ENCODE data around the gene OLFML3. TPM values are rescaled to one million over a fixed set of nuclear protein-coding genes. Genes with fewer than 3 reads are reported as not detected.

OLFML3 gene, protein sequence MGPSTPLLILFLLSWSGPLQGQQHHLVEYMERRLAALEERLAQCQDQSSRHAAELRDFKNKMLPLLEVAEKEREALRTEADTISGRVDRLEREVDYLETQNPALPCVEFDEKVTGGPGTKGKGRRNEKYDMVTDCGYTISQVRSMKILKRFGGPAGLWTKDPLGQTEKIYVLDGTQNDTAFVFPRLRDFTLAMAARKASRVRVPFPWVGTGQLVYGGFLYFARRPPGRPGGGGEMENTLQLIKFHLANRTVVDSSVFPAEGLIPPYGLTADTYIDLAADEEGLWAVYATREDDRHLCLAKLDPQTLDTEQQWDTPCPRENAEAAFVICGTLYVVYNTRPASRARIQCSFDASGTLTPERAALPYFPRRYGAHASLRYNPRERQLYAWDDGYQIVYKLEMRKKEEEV
- polyA plus RNA-seq (ENCODE audit: insufficient read depth in 1 of 5, insufficient read length in 5 of 5, low replicate concordance in 1 of 5): 100 to 1,000 TPM; 251 to 302 (median 269) TPM
- long read RNA-seq, donor 1, transcript OLFML3-201 (3 exons, 1,780 nt): major isoform, 113 of 145 reads
- long read RNA-seq, donor 1, transcript OLFML3-204 (2 exons, 2,063 nt): minor isoform, 13 of 145 reads
- long read RNA-seq, donor 1, partial matches to known transcripts: 19 of 145 reads
- long read RNA-seq, donor 1, other reads (novel, unspliced or antisense): 0 of 145 reads
- long read RNA-seq, donor 2, transcript OLFML3-201 (3 exons, 1,780 nt): major isoform, 67 of 115 reads
- long read RNA-seq, donor 2, transcript OLFML3-204 (2 exons, 2,063 nt): minor isoform, 7 of 115 reads
- long read RNA-seq, donor 2, partial matches to known transcripts: 41 of 115 reads
- long read RNA-seq, donor 2, other reads (novel, unspliced or antisense): 0 of 115 reads
- long read RNA-seq, donor 3, transcript OLFML3-204 (2 exons, 2,063 nt): minor isoform, 7 of 115 reads
- long read RNA-seq, donor 3, transcript OLFML3-201 (3 exons, 1,780 nt): major isoform, 92 of 115 reads
- long read RNA-seq, donor 3, partial matches to known transcripts: 14 of 115 reads
- long read RNA-seq, donor 3, other reads (novel, unspliced or antisense): 0 of 115 reads
- long read RNA-seq, donor 4, transcript OLFML3-204 (2 exons, 2,063 nt): minor isoform, 5 of 69 reads
- long read RNA-seq, donor 4, transcript OLFML3-201 (3 exons, 1,780 nt): major isoform, 51 of 69 reads
- long read RNA-seq, donor 4, partial matches to known transcripts: 9 of 69 reads
- long read RNA-seq, donor 4, other reads (novel, unspliced or antisense): 0 of 69 reads
- long read RNA-seq, donor 5, transcript OLFML3-201 (3 exons, 1,780 nt): major isoform, 140 of 194 reads
- long read RNA-seq, donor 5, transcript OLFML3-204 (2 exons, 2,063 nt): minor isoform, 19 of 194 reads
- long read RNA-seq, donor 5, partial matches to known transcripts: 34 of 194 reads
- long read RNA-seq, donor 5, other reads (novel, unspliced or antisense): 0 of 194 reads
- long read RNA-seq, donor 6, transcript OLFML3-204 (2 exons, 2,063 nt): minor isoform, 10 of 161 reads
- long read RNA-seq, donor 6, transcript OLFML3-201 (3 exons, 1,780 nt): major isoform, 128 of 161 reads
- long read RNA-seq, donor 6, partial matches to known transcripts: 20 of 161 reads
- long read RNA-seq, donor 6, other reads (novel, unspliced or antisense): 0 of 161 reads
- long read RNA-seq, donor 7, transcript OLFML3-201 (3 exons, 1,780 nt): major isoform, 99 of 116 reads
- long read RNA-seq, donor 7, partial matches to known transcripts: 13 of 116 reads
- long read RNA-seq, donor 7, other reads (novel, unspliced or antisense): 0 of 116 reads
- long read RNA-seq, donor 8, transcript OLFML3-201 (3 exons, 1,780 nt): major isoform, 34 of 44 reads
- long read RNA-seq, donor 8, partial matches to known transcripts: 8 of 44 reads
- long read RNA-seq, donor 8, other reads (novel, unspliced or antisense): 0 of 44 reads

DNA sequence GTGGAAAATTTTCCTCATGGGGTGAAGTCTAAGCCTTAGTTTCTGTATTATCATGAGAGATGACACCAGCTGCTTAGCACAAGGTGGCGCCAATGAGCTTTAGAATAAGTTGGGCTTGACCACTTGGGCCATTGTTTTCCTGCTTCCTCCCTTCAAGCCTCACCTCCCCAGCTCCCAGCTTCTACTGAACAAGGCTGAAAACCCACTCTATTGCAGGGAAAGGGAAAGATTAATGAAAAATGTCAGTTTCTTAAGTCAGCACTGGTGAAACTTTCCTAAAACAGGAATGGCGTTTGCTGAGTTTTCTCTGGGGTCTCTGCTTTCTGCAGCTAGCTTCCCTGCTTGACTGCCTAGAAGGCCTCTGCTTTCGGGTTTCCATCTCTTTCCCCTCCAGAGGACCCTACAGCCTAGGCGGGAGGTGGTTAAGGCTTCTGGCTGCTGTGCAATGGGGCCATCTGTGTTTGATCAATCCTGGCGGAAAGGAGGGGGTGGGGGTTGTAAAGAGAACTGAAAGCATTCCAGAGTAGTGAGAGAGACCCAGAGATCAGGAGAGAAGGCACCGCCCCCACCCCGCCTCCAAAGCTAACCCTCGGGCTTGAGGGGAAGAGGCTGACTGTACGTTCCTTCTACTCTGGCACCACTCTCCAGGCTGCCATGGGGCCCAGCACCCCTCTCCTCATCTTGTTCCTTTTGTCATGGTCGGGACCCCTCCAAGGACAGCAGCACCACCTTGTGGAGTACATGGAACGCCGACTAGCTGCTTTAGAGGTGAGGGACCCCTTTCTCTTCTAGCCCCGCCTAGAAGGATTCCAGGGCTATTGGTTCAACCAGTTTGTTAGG lies at the start of gene OLFML3:
Gene OLFML3 (plus strand): TSS at position 612 of the 840 bp plus-strand sequence. CDS start 43 bp downstream, at position 655.
- DNase-seq: peak; percentile 90 to 92

DNA sequence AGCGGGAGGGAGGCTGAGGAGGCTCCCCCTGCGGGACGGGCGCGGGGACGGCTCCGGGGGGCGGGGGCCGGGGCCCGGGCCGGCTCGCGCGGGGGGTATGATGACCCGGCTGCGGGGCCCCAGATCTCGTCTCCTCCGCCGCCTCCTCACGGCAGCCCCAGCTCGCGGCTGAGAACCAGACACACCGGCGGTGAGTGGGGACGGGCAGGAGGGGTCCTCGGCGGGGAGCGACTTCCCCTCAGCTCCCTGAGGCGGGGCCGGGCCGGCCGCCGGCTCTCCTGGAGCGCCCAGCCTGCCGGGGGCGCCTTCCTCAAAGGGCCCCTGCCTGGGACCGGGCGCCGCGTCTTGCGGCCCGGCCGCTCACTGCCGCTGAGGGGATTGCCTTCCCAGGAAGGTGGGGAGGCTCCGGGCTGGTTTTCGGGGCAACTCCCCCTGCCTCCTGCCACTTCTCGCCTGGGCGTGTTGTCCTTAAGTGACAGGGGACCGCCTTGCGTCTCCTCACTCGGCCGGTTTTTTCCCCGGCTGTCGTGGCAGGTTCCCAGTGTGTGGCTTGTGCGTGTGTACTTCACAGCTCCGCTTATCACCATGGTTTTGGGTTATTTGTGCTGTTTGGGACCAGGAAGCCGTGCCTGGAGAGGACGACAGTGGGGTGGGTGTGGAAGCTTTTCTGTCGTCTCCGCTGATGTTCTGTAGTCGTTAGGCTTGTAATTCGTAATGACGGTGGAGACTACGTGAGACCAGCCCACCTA lies 49.4 kb upstream of the OLFML3 start:
- DNase-seq: peak in 1 of 2 donors; percentile 56

DNA sequence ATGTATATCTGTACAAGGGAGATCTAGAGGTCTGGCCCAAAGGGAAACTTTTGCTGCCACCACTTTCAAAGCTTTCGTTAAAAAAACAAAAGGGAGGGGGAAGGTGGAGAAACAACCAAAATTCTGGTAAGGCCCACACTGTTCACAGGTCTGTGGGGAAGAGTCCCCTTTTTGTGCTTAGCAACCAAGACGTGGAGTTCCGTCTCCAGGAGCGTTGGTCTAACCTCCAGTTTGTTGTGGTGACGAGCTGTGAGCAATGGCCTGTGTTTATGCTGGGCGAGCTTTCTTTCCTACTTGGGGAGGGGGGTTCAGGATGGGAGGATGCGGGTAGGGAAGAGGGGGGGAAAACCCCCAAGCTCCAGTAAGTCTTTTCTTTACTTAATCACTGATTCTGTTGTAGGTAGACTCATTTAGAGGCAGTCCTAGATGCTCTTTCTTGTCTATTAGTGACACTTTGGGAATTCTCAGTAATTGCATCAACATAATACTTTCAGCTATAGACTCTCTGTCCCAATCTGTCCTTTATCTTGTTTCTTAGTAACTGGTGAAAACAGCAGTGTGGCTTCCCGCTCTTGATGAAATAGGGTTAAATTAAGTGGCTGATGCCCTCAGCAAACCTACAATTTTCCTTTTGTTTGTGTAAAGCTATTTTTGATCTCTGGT lies 48.6 kb upstream of the OLFML3 start:
- DNase-seq: peak; percentile 67 to 78

DNA sequence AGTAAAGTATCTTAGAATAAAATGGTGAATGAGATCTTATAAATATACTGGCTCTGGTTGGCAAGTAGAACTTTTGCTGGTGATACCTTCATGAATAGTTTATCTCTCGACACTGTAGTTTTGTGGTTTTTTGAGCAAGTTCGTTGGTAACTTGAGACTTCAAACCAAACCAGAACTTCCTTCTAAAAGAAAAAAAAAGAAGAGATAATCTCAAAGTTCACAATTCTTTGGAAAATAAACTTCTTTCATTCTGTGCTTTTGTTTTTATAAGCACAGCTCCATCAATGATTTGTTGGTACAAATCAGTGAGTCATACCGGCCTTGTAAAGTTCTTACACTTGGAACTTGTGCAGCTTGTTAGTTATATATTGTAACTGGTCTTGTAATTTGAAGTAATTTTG lies 47.8 kb upstream of the OLFML3 start:
- DNase-seq: no peak

DNA sequence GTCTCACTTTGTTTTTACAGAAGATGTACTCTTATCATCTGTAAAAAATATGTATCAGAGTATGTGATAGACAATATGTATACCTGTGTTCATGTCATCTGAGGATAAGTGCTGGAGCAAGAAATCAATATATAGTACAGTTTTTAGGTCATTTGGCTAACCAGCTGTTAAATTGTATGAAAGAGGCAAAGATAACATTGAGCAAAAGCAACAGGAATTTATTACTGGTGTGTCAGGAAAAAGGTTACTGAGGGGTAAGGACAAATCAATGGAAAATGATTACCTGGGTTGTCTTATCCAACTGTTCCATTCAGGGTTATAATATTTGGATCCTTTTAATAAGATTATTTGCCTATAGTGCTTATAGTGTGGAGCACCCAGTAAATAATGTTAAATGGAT lies 45.3 kb upstream of the OLFML3 start:
- DNase-seq: no peak

DNA sequence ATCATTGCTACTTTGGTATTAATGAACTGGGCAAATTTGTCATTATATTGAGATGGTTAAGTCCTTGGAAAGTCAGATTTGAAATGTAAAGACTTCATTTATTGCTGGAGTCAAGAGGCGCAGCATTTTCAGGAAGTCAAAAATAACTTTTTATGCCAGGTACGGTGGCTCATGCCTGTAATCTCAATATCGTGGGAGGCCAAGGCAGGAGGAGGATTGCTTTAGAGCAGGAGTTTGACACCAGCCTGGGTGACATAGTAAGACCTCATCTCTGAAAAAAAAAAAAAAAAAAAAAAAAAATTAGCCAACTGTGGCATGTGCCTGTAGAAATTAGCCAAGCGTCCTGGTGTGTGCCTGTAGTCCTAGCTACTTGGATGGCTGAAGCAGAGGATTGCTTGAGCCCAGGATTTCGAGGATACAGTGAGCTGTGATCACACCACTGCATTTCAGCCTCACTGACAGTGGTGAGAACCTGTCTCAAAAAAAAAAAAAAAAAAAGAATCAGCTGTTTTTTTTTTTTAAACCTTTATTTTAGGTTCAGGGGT lies 44.7 kb upstream of the OLFML3 start:
- DNase-seq: no peak

DNA sequence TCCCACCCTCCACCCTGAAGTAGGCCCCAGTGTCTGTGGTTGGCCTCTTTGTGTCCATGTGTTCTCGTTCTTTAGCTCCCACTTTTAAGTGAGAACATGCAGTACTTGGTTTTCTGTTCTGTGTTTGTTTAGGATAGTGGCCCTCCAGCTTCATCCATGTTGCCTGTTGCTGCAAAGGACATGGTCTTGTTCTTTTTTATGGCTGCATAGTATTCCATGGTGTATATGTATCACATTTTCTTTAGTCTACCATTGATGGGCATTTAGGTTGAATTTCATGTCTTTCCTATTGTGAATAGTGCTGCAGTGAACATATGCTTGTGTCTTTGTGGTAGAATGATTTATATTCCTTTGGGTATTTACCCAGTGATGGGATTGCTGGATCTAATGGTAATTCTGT lies 44.1 kb upstream of the OLFML3 start:
- DNase-seq: no peak

DNA sequence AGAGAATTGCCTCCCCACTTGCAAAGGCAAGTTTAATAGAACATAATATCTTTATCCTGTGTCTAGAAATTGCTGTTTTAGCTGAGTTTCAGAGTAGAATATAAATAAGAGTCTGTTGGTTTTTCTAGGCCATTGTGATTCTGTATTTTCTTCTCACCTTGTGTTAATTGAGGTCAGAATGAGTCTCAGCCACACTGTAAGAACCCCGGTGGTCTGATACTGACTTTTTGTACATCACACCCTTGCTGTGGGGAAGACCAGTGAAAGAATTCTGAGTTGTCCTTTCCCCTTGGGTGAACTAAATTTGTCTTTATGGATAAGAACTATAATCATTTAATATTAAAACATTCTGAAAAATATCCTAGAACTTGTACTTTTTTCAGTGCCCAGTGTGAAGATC lies 43.3 kb upstream of the OLFML3 start:
- no peak for DNase-seq

DNA sequence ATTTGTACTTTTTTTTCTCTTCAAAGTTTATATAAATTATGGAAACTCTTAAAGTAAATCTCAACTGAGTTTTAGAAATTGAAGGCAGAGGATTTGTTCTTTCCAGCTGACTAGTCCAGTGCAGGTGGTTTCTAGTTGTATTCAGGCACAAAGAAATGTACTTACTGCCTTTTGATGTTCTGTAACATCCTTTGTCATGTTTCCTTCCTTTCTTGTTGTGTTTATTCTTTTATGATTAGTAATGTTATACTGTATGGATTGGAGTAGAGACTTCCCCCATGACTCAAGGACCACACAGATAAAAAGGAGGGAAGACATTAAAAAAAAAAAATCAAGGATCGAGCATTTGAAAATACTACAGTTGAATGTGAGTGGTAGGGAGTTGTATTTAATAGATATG lies 42.1 kb upstream of the OLFML3 start:
- no peak for DNase-seq

DNA sequence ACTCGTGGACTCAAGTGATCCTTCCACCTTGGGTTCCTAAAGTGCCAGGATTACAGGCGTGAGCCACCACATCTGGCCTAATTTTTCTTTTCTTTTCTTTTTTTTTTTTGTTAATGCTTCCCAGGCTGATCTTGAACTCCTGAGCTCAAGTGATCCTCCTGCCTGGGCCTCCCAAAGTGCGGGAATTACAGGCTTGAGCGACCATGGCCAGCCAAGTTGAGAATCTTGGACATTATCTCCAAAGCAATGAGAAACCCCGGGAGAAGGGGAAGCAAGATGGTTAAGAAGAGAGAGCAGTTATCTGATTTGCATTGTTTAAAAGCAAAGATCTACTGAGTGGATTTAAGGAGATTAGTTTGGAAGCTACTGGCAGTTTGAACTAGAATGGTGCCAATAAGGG lies 41.1 kb upstream of the OLFML3 start:
- DNase-seq: no peak

DNA sequence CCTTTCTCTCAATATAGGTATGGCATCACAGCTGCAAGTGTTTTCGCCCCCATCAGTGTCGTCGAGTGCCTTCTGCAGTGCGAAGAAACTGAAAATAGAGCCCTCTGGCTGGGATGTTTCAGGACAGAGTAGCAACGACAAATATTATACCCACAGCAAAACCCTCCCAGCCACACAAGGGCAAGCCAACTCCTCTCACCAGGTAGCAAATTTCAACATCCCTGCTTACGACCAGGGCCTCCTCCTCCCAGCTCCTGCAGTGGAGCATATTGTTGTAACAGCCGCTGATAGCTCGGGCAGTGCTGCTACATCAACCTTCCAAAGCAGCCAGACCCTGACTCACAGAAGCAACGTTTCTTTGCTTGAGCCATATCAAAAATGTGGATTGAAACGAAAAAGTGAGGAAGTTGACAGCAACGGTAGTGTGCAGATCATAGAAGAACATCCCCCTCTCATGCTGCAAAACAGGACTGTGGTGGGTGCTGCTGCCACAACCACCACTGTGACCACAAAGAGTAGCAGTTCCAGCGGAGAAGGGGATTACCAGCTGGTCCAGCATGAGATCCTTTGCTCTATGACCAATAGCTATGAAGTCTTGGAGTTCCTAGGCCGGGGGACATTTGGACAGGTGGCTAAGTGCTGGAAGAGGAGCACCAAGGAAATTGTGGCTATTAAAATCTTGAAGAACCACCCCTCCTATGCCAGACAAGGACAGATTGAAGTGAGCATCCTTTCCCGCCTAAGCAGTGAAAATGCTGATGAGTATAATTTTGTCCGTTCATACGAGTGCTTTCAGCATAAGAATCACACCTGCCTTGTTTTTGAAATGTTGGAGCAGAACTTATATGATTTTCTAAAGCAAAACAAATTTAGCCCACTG lies 38.7 kb upstream of the OLFML3 start:
- DNase-seq: no peak

DNA sequence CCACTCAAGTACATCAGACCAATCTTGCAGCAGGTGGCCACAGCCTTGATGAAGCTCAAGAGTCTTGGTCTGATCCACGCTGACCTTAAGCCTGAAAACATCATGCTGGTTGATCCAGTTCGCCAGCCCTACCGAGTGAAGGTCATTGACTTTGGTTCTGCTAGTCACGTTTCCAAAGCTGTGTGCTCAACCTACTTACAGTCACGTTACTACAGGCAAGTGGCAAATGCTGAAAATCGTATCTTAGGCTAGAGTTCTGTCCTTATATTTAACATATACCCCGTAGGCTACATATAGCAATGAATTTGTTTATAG lies 38.1 kb upstream of the OLFML3 start:
- no peak for DNase-seq

DNA sequence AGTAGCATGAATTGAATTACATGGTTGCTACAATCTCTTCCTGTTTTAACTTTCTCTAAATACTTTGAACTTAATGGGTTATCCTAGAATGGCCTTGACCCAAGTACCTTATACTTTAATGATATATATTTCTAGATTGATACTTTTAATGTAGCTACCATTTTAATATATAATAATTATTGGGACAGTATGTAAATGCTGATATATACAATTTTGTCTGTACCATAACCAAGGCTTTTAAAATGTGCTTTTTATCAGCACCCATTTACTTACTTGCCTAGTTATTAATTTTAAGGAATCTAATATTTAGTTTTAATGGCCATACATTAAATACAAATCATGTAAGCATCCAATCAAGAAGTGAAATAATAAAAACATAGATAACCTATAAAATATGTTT lies 36.7 kb upstream of the OLFML3 start:
- no peak for DNase-seq

DNA sequence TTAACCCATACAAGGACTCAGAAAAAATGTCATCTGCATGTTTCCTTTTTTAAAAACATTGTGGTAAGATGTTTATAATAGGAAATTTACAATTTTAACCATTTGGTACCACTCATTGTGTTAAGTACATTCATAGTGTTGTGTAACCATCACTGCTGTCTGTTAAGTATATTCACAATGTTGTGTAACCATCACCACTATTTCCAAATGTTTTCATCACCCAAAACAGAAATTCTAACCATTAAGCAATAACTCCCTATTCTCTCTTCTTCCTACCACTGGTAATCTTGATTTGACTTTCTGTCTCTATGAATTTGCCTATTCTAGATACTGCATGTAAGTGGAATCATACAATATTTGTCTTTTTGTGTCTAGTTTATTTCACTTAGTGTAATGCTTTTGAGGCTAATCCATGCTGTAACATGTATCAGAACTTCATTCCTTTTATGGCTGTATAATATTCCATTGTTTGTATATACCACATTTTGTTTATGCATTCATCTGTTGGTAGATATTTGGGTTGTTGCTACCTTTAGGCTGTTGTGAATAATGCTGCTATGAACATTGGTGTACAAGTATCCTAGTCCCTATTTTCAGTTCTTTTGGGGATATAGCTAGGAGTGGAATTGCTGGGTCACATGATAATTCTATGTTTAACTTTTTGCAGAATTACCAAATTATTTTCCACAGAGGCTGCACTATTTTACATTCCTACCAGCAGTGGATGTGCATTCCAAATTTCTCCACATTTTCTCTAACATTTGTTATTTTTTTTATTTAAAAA lies 36.1 kb upstream of the OLFML3 start:
- no peak for DNase-seq

DNA sequence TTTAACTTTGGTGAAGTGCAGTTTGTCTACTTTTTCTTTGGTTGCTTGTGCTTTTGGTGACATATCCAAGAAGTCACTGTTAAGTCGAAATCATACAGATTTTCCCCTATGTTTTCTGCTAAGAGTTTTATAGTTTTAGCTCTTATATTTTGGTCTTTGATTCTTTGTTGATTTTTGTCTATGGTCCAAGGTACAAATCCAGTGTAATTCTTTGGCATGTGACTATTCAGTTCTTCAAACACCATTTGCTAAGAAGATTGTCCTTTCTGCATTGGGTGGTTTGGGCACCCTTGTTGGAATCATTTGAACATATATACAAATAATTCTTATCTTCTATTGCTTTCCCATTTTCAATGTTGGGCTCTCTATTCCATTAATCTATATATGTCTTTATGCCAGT lies 33.9 kb upstream of the OLFML3 start:
- DNase-seq: no peak

DNA sequence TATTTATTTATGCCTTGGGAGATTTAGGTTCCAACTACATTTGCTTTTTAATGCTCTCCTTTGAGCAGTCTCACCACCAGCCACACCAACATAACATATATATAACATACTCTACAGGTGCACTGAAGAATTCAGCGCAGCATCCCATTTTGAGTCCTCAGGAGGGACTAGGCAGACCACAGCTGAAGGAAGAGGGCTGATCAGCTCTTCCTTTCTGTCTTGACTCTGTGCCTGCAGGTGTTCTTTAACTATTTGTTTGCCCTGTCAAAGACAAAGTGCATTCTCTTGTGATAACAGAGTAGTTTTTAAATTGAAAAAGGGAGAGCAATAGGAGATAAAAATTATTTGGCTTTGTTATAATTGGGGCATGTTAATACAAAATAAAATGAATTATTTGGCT lies 33.2 kb upstream of the OLFML3 start:
- no peak for DNase-seq

Data from right lung (tissue), 10 donors.